Lower leg skin (tissue), 3 donors: ENCODE data around the gene SYT6.

Experiments
- POLR2A ChIP-seq, 2 donors: fragments of 450-650 bp; IDR thresholded peaks; one replicate each; pipeline ENCODE4 v1.6.1; 2016 to 2017; ENCODE audit warnings: antibody characterized with exemption in 2 of 2, mild to moderate bottlenecking in 1 of 2, moderate library complexity in 1 of 2
- TF ChIP-seq, protein P1 (sequence below), 3 donors: fragments of 450-650 bp; IDR thresholded peaks; one replicate each; pipeline ENCODE4 v1.5.1; 2016; ENCODE audit warnings: antibody characterized with exemption in 3 of 3, mild to moderate bottlenecking in 3 of 3, moderate library complexity in 2 of 3

- TF ChIP-seq, protein P1, sequence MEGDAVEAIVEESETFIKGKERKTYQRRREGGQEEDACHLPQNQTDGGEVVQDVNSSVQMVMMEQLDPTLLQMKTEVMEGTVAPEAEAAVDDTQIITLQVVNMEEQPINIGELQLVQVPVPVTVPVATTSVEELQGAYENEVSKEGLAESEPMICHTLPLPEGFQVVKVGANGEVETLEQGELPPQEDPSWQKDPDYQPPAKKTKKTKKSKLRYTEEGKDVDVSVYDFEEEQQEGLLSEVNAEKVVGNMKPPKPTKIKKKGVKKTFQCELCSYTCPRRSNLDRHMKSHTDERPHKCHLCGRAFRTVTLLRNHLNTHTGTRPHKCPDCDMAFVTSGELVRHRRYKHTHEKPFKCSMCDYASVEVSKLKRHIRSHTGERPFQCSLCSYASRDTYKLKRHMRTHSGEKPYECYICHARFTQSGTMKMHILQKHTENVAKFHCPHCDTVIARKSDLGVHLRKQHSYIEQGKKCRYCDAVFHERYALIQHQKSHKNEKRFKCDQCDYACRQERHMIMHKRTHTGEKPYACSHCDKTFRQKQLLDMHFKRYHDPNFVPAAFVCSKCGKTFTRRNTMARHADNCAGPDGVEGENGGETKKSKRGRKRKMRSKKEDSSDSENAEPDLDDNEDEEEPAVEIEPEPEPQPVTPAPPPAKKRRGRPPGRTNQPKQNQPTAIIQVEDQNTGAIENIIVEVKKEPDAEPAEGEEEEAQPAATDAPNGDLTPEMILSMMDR (IDR thresholded peaks at IDR 0.05): no peak
- TF ChIP-seq POLR2A (IDR thresholded peaks at IDR 0.05): no peak
Measured at GRCh38 chr1:114137497-114137896, 16.2 kb downstream of the SYT6 start.
